ENCODE data around the gene SFSWAP. TPM values are rescaled to one million over a fixed set of nuclear protein-coding genes. Genes with fewer than 3 reads are reported as not detected.
"Not testable (repeated sequence)": the region's sequence is repeated elsewhere in the genome, so short reads cannot be mapped to it uniquely, and the experiment has no call there.

SFSWAP gene
- total and polyA plus RNA-seq, 2 of the 8 experiments (the other 6 are each of a cell fraction or from before 2014, with no cell fraction given) = 36.5 to 49.5 TPM

GRCh38 chr12:131706709-131707108, 4.2 kb upstream of the SFSWAP start:
- H2AK5ac ChIP-seq (ENCODE audit: low read depth, low read length); H2BK20ac ChIP-seq (ENCODE audit: low read length); H3K79me1 ChIP-seq (ENCODE audit: low read depth, low read length); H2AFZ ChIP-seq (ENCODE audit: low read length); H3K27ac ChIP-seq (ENCODE audit: low read depth, low read length); H4K91ac ChIP-seq (replicated peaks; ENCODE audit: insufficient read length, low read length); H3K14ac ChIP-seq (ENCODE audit: insufficient read length); POLR2A ChIA-PET (ENCODE audit: partially characterized antibody); H3K56ac ChIP-seq (replicated peaks; ENCODE audit: insufficient read length, low read depth, low read length); H2BK5ac ChIP-seq (ENCODE audit: low read depth, low read length); H3K18ac ChIP-seq (ENCODE audit: extremely low read depth, low read length); H3K4ac ChIP-seq (replicated peaks; ENCODE audit: insufficient read length, low read depth, low read length); H4K5ac ChIP-seq (ENCODE audit: insufficient read length, low read depth, low read length); H4K8ac ChIP-seq (ENCODE audit: extremely low read depth, insufficient read depth, low read length); H2BK15ac ChIP-seq (ENCODE audit: low read length); H3K36me3 ChIP-seq (ENCODE audit: control insufficient read depth in 2 of 4, insufficient read depth in 4 of 4, low read length in 3 of 4); H3K27me3 ChIP-seq (replicated peaks in 1 of 4; ENCODE audit: control insufficient read depth in 3 of 4, extremely low read depth in 1 of 4, insufficient read depth in 3 of 4, low read length in 3 of 4); H2BK120ac ChIP-seq (replicated peaks; ENCODE audit: low read depth, low read length); H3K23ac ChIP-seq (ENCODE audit: insufficient read length); H3K4me2 ChIP-seq (ENCODE audit: insufficient read depth in 1 of 2, low read depth in 2 of 2, low read length in 2 of 2); H3K23me2 ChIP-seq (ENCODE audit: low read depth, low read length); FAIRE-seq; H3K79me2 ChIP-seq (ENCODE audit: control insufficient read depth in 1 of 2, insufficient read depth in 2 of 2, low read length in 2 of 2); H3K4me3 ChIP-seq (ENCODE audit: extremely low read depth in 1 of 4, insufficient read depth in 2 of 4, low read depth in 3 of 4, low read length in 4 of 4); DNase-seq (ENCODE audit: low read depth in 1 of 2, low spot score in 2 of 2); H3K9me3 ChIP-seq (ENCODE audit: insufficient read depth in 2 of 2, low read depth in 1 of 2, low read length in 1 of 2); H3K4me1 ChIP-seq (replicated peaks in 1 of 4; ENCODE audit: control insufficient read depth in 3 of 4, insufficient read depth in 4 of 4, low read length in 3 of 4); H2BK12ac ChIP-seq (ENCODE audit: low read depth, low read length); H4K20me1 ChIP-seq (replicated peaks in 1 of 2; ENCODE audit: control insufficient read depth in 1 of 2, insufficient read depth in 2 of 2, low read length in 2 of 2); H3K9ac ChIP-seq (replicated peaks in 1 of 4; ENCODE audit: extremely low read depth in 1 of 4, low read depth in 3 of 4, low read length in 3 of 4): not testable (repeated sequence)
- CTCF ChIA-PET (ENCODE audit: partially characterized antibody) = interaction anchor here (0.7 kb wide), 1 partner anchor 96 kb away, joined by 3 read pairs; no protein-coding TSS in a partner anchor
- 90% methylated on average over 4 of the region's 4 CpGs; no CpG with 5 or more reads in 1 of the 2 experiments for WGBS, 2 experiments (ENCODE audit: extremely low coverage in 1 of 2, insufficient coverage in 1 of 2, insufficient read length in 1 of 2, insufficient replicate concordance in 2 of 2, low coverage in 1 of 2, low lambda C conversion rate in 2 of 2, missing lambda C conversion rate in 1 of 2)
